ENCODE measurements around the gene RARRES2. TPM values are rescaled to one million over a fixed set of nuclear protein-coding genes. Genes with fewer than 3 reads are reported as not detected.

Gene RARRES2
- total RNA-seq, 1 experiment from 2014 or later, result not detected

- no TSS peak for BruUV-seq (replicated peaks)
- no peaks in the 10 kb centered on the region for H3K9me3 ChIP-seq (ENCODE audit: insufficient read depth, low read depth)
- no peak for DNase-seq
- intact Hi-C loops (cut with micrococcal nuclease; ENCODE audit: unreplicated experiment), result no loop called here
- H4K20me1 ChIP-seq (ENCODE audit: insufficient read depth), result no peaks in the 10 kb centered on the region
- H3K36me3 ChIP-seq (ENCODE audit: low read depth), result no peaks in the 10 kb centered on the region
- no peak overlapping the region for H3K4me3 ChIP-seq
- H3K9me2 ChIP-seq (ENCODE audit: insufficient read depth), result no peaks in the 10 kb centered on the region
- TF ChIP-seq EZH2 (IDR thresholded peaks at IDR 0.05; ENCODE audit: low read depth), result no peak
- TF ChIP-seq, protein P1, sequence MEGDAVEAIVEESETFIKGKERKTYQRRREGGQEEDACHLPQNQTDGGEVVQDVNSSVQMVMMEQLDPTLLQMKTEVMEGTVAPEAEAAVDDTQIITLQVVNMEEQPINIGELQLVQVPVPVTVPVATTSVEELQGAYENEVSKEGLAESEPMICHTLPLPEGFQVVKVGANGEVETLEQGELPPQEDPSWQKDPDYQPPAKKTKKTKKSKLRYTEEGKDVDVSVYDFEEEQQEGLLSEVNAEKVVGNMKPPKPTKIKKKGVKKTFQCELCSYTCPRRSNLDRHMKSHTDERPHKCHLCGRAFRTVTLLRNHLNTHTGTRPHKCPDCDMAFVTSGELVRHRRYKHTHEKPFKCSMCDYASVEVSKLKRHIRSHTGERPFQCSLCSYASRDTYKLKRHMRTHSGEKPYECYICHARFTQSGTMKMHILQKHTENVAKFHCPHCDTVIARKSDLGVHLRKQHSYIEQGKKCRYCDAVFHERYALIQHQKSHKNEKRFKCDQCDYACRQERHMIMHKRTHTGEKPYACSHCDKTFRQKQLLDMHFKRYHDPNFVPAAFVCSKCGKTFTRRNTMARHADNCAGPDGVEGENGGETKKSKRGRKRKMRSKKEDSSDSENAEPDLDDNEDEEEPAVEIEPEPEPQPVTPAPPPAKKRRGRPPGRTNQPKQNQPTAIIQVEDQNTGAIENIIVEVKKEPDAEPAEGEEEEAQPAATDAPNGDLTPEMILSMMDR (conservative IDR thresholded peaks at IDR 0.05), result no peak
- CTCF ChIA-PET, result no interaction called here
- POLR2A ChIA-PET (ENCODE audit: unreplicated experiment), result no interaction called here
- no peaks in the 10 kb centered on the region for H3K79me2 ChIP-seq (ENCODE audit: low read depth)
- H2AFZ ChIP-seq, result no peak overlapping the region
- H3K27ac ChIP-seq, result no peak overlapping the region
- H3K4me1 ChIP-seq (replicated peaks; ENCODE audit: insufficient read depth), result peaks cover 6% of the 10 kb centered on the region
- peaks cover 5% of the 10 kb centered on the region for H3F3A ChIP-seq (ENCODE audit: insufficient read depth, low read depth)
- no peaks in the 10 kb centered on the region for H3K27me3 ChIP-seq (ENCODE audit: insufficient read depth, low read depth)
- H3K4me2 ChIP-seq, result no peak overlapping the region
These were observed 18.4 kb upstream of the RARRES2 start for GRCh38 chr7:150359622-150360362.

DNA sequence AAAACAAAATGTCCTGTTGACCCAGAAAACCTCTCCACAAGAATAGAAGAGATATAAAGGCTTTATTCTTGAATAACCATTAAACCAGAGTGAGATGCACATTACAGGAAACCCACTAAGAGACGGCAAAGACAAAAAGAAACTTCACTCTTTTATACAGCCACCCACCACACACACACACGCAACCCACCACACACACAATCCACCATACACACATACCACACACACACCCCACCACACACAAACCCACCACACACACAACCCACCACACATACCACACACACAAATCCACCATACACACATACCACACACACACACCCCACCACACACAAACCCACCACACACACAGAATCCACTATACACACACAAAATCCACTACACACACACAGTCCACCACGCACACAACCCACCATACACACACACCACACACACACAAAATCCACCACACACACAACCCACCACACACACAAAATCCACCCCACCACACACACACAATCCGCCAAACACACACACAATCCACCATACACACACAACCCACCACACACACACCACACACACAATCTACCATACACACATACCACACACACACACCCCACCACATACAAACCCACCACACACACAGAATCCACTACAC lies 17.7 kb upstream of the RARRES2 start:
- no peak for TF ChIP-seq EZH2 (IDR thresholded peaks at IDR 0.05; ENCODE audit: low read depth)
- TF ChIP-seq, protein P1 (conservative IDR thresholded peaks at IDR 0.05), result no peak
- POLR2A ChIA-PET (ENCODE audit: unreplicated experiment), result no interaction called here

DNA sequence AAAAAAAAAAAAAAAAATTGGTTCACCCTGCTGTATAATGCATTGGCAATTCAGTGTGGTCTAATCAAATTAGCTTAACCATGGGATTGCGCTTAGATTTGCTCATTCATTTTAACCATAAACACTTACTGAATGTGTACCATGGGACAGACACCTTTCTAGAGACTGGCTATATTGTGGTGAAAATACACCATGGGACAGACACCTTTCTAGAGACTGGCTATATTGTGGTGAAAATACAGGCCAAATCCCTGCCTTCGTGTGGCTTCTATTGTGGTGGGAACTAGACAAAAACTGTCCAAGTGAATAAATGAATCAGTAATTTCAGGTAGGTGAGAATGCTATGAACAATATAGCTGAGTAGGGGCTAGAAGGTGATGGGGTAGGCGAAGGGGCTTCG lies 17.0 kb upstream of the RARRES2 start:
- no peaks in the 10 kb centered on the region for H3K36me3 ChIP-seq (ENCODE audit: low read depth)
- no peak overlapping the region for H3K4me3 ChIP-seq
- POLR2A ChIA-PET (ENCODE audit: unreplicated experiment), result no interaction called here
- DNase-seq, result no peak
- H3K9me3 ChIP-seq (ENCODE audit: insufficient read depth, low read depth), result no peaks in the 10 kb centered on the region
- no peaks in the 10 kb centered on the region for H3K79me2 ChIP-seq (ENCODE audit: low read depth)
- H3K27ac ChIP-seq, result no peak overlapping the region
- no peaks in the 10 kb centered on the region for H3K27me3 ChIP-seq (ENCODE audit: insufficient read depth, low read depth)
- intact Hi-C loops (cut with micrococcal nuclease; ENCODE audit: unreplicated experiment), result no loop called here
- BruUV-seq (replicated peaks), result no TSS peak
- peaks cover 6% of the 10 kb centered on the region for H3K4me1 ChIP-seq (replicated peaks; ENCODE audit: insufficient read depth)
- no peak overlapping the region for H3K4me2 ChIP-seq
- CTCF ChIA-PET, result interaction anchor here (0.6 kb wide), 1 partner anchor 821 kb away, joined by 11 read pairs; no protein-coding TSS in a partner anchor
- TF ChIP-seq, protein P1 (conservative IDR thresholded peaks at IDR 0.05), result no peak
- TF ChIP-seq EZH2 (IDR thresholded peaks at IDR 0.05; ENCODE audit: low read depth), result no peak
- H2AFZ ChIP-seq, result no peak overlapping the region
- no peaks in the 10 kb centered on the region for H3K9me2 ChIP-seq (ENCODE audit: insufficient read depth)
- H4K20me1 ChIP-seq (ENCODE audit: insufficient read depth), result no peaks in the 10 kb centered on the region
- H3F3A ChIP-seq (ENCODE audit: insufficient read depth, low read depth), result peaks cover 5% of the 10 kb centered on the region

More for the DNA sequence above, 17.7 kb upstream of the RARRES2 start:
- intact Hi-C loops (cut with micrococcal nuclease; ENCODE audit: unreplicated experiment), result no loop called here
- Histone ChIP-seq H3K9me3 (ENCODE audit: insufficient read depth, low read depth) (no peaks in the 10 kb centered on the region), H3K27me3 (ENCODE audit: insufficient read depth, low read depth) (no peaks in the 10 kb centered on the region), H3K36me3 (ENCODE audit: low read depth) (no peaks in the 10 kb centered on the region), H3K27ac (no peak overlapping the region), H4K20me1 (ENCODE audit: insufficient read depth) (no peaks in the 10 kb centered on the region), H3F3A (ENCODE audit: insufficient read depth, low read depth) (peaks cover 5% of the 10 kb centered on the region), H3K4me1 (replicated peaks; ENCODE audit: insufficient read depth) (peaks cover 6% of the 10 kb centered on the region), H3K4me3 (no peak overlapping the region), H3K9me2 (ENCODE audit: insufficient read depth) (no peaks in the 10 kb centered on the region), H3K79me2 (ENCODE audit: low read depth) (no peaks in the 10 kb centered on the region), H2AFZ (no peak overlapping the region), H3K4me2 (no peak overlapping the region)
- no TSS peak for BruUV-seq (replicated peaks)
- DNase-seq, result no peak
- CTCF ChIA-PET, result no interaction called here

Data from PC-9 (cell line).